H7 (cell line): ENCODE results near the gene SEPHS2. TPM values are rescaled to one million over a fixed set of nuclear protein-coding genes. Genes with fewer than 3 reads are reported as not detected.
"Not testable (repeated sequence)": the region's sequence is repeated elsewhere in the genome, so short reads cannot be mapped to it uniquely, and the experiment has no call there.

Experiments
- DNase-seq: peaks from one replicate; pipeline ENCODE4 v3.0.0; 2012
- H3K27me3 ChIP-seq: 2 replicates; pipeline ENCODE4 v1.6.0; 2011; ENCODE audit warnings: mild to moderate bottlenecking, low read length; ENCODE audit not compliant: control insufficient read depth, insufficient read depth
- H3K36me3 ChIP-seq: replicated peaks from 2 replicates; pipeline ENCODE4 v1.5.1; 2011; ENCODE audit warnings: low read length; ENCODE audit not compliant: control insufficient read depth, insufficient read depth
- H3K4me3 ChIP-seq: 2 replicates; pipeline ENCODE4 v1.5.1; 2011; ENCODE audit warnings: low read depth, mild to moderate bottlenecking, control low read depth, low read length, moderate library complexity; ENCODE audit not compliant: insufficient read depth
- total RNA-seq: library from RNA; depleted of rRNA; stranded (reverse); fragments of >200 nt; shearing (Covaris generic); gene quantifications from 2 replicates; pipeline ENCODE4 v1.2.3, GENCODE V29; 2014; rRNA removed

The SEPHS2 gene, protein sequence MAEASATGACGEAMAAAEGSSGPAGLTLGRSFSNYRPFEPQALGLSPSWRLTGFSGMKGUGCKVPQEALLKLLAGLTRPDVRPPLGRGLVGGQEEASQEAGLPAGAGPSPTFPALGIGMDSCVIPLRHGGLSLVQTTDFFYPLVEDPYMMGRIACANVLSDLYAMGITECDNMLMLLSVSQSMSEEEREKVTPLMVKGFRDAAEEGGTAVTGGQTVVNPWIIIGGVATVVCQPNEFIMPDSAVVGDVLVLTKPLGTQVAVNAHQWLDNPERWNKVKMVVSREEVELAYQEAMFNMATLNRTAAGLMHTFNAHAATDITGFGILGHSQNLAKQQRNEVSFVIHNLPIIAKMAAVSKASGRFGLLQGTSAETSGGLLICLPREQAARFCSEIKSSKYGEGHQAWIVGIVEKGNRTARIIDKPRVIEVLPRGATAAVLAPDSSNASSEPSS
- total RNA-seq, result 8.2 and 9.8 TPM in 2 replicates

DNA sequence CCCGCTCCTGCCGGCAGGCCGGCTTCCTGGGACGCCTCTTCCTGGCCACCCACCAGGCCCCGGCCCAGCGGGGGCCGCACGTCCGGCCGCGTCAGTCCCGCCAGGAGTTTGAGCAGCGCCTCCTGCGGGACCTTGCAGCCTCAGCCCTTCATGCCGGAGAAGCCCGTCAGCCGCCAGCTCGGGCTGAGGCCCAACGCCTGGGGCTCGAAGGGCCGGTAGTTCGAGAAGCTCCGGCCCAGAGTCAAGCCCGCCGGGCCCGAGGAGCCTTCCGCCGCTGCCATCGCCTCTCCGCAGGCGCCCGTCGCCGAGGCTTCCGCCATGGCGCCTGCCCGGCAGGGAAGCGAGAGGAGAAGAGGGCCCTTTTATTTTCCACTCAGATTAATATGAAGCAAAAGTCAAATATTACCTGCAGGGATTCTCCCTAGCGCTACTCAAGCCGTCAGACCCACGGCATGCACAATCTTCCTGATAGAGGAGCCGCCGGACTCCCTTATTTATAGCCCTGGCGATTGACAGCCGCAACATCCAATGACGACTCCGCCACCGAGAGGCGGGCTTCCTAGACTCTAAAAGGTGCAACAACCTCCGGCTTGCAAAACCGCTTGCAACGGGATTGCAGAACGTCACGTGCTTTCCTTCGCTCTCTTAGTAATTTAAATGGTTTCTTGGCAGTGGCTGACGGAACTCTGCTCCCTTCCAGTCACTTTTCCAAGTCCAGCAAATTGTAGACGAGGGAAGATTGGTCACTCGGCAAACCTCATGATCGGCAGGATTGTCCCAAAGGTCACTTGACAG, at the start of gene SEPHS2:
TSS of gene SEPHS2 (minus strand) at position 467 of the 795 bp plus-strand sequence. CDS start at position 320, 147 bp downstream.
- peak; percentile 95 for DNase-seq
- no peaks in the 10 kb centered on the region for H3K36me3 ChIP-seq
- no peaks in the 10 kb centered on the region for H3K27me3 ChIP-seq
- H3K4me3 ChIP-seq, result peak within 1 kb of the TSS; percentile 77

DNA sequence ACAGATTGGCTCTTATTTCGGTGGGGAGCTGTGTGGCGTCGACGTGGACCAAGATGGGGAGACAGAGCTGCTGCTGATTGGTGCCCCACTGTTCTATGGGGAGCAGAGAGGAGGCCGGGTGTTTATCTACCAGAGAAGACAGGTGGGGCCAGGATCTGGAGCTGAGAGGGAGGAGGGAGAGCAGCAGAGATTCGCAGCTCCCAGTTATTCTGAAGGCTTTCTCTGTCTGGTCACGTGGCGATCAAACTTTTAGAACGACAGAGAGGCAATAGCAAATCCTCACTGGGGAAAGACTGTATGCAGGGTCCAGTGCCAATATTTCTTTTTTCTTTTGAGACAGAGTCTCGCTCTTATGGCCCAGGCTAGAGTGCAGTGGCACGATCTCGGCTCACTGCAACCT, 49.0 kb upstream of the SEPHS2 start:
- no peak for DNase-seq
- no peak overlapping the region for H3K4me3 ChIP-seq

DNA sequence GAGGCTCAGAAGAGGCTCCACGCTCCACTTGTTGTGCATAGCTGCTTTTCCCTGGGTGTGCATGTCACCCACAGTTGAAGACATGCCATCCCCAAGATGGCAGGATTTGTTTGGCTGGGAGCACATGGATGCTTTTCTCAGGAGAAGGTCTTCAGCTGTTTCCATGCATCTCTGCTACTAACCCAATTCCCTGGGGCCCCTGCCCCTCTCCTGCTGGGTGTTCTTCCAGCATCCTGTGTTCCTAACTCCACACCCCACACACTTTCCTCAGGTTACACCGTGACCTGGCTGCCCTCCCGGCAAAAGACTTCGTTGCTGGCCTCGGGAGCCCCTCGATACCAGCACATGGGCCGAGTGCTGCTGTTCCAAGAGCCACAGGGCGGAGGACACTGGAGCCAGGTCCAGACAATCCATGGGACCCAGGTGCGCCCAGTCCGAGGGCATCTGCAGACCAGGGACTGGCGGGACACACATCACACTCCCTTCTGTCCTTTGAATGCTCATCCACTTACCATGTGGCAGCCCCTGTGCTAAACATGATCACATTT, 48.3 kb upstream of the SEPHS2 start:
- no peak overlapping the region for H3K4me3 ChIP-seq
- H3K36me3 ChIP-seq, result no peaks in the 10 kb centered on the region
- no peaks in the 10 kb centered on the region for H3K27me3 ChIP-seq
- peak; percentile 29 for DNase-seq

More for the DNA sequence above, 49.0 kb upstream of the SEPHS2 start:
- H3K27me3 ChIP-seq, result no peaks in the 10 kb centered on the region
- H3K36me3 ChIP-seq, result no peaks in the 10 kb centered on the region

DNA sequence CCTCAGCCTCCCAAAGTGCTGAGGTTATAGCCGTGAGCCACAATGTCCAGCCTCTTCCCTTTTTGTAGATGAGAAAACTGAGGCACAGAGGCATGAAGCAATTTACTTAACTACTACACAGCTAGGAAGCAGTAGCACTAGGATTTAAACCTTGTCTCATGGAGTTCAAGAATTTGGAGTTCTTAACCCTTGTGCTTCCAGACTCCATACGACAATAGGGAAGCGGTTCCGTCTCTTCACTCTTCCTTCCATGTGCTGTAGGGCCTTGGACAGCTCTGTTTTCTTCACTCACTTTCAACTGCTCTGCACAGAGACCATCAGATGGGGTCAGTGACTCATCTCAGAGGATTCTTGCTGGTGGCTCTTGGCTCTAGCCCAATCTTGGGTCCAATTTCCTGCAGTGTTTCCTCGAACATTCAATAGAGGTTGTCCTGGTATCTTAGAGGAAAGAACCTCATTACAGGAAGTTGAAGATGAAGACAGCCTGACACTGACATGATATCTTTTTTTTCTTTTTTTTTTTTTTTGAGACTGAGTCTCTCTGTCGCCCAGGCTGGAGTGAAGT, 46.2 kb upstream of the SEPHS2 start:
- no peak for DNase-seq
- H3K4me3 ChIP-seq, result no peak overlapping the region
- H3K27me3 ChIP-seq, result no peaks in the 10 kb centered on the region
- H3K36me3 ChIP-seq, result no peaks in the 10 kb centered on the region

DNA sequence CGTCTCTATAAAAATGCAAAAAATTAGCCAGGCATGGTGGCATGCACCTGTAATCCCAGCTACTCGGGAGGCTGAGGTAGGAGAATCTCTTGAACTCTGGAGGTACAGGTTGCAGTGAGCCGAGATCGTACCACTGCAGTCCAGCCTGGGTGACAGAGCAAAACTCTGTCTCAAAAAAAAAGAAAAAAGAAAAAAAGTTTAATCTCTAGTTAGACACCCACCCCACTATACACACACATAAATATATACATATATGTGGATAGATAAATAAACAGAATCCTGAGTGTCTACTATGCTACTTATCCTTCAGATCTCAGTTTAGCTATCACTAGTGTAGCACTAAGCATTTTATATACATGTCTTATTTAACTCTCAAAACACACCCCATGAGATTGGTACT, 45.6 kb upstream of the SEPHS2 start:
- DNase-seq, result no peak
- Histone ChIP-seq H3K4me3 (no peak overlapping the region), H3K36me3 (no peaks in the 10 kb centered on the region), H3K27me3 (no peaks in the 10 kb centered on the region)

DNA sequence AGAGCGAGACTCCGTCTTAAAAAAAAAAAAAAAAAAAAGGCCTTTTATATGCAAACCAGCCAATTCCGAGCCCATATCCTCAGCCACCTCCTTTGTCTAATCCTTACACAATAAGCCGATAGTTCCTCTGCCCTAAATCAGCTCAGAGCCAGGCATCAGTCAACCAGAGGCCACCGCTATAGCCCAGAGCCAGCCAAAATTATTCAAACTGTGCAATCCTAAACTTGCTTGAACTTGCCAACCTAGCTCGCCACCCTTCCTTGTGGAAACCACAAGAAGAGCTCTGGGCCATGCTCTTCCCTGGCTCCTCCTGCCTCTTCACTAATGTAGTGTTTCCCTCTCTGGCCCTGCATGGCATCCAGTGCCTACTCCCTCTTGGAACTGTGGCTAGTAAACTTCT, 44.5 kb upstream of the SEPHS2 start:
- Histone ChIP-seq H3K36me3 (no peaks in the 10 kb centered on the region), H3K4me3 (no peak overlapping the region), H3K27me3 (no peaks in the 10 kb centered on the region)
- no peak for DNase-seq

DNA sequence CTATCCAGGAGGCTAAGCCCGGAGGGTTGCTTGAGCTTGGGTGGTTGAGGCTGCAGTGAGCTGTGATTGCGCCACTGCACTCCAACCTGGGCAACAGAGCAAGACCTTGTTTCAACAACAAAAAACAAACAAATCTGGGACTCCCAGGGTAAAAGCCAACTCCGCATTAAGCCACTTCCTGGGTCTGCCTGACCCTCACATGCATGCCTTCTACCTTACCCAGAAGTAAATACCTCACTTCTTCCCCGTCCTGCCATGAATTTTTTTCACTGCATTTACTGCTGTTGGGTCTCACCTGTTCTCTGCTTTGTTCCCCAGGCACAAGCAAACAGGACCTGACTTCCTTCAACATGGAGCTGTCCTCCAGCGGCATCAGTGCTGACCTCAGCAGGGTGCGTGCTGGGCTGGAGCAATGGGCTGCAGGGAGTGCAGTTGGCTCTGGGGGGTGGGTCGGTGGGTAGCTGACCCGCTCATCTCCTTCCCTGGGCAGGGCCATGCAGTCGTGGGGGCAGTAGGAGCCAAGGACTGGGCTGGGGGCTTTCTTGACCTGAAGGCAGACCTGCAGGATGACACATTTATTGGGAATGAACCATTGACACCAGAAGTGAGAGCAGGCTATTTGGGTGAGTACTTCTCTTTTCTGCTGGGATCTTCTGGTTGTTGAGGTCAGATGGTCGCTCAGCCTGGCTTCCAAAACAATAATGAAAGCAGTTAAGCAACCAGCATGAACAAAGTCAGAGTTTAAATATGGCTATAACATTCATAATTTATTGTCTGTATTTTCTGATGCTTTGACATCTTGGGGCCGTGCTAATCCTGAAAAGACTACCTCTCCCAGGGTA, 43.3 kb upstream of the SEPHS2 start:
- DNase-seq, result peak; percentile 69
- no peaks in the 10 kb centered on the region for H3K36me3 ChIP-seq
- H3K27me3 ChIP-seq, result no peaks in the 10 kb centered on the region
- H3K4me3 ChIP-seq, result no peak overlapping the region

DNA sequence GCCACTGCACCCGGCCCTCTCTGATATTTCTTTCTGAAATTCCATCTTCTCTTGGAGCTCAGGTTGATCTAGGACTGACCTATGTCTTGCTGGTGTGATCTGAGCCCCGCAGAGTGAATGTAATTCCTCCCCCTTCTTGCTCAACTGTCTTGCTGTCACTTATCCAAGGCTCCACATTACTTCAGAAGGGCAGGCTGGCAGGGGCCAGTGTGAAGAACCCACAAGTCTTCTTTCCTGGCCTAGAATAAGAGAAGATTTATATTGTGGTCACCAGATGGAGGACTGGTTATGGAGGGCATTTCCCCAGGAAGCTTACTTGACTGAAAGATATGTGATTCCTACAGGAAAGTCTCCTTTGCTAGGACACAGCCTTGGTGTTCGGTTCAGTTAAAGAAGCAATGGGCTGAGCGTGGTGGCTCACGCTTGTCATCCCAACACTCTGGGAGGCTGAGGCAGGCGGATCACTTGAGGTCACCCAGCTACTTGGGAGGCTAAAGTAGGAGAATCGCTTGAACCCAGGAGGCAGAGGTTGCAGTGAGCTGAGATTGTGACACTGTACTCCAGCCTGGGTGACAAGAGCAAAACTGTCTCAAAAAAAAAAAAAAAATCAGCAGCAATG, 40.3 kb upstream of the SEPHS2 start:
- H3K4me3 ChIP-seq, result no peak overlapping the region
- H3K27me3 ChIP-seq, result no peaks in the 10 kb centered on the region
- no peaks in the 10 kb centered on the region for H3K36me3 ChIP-seq
- DNase-seq, result no peak

DNA sequence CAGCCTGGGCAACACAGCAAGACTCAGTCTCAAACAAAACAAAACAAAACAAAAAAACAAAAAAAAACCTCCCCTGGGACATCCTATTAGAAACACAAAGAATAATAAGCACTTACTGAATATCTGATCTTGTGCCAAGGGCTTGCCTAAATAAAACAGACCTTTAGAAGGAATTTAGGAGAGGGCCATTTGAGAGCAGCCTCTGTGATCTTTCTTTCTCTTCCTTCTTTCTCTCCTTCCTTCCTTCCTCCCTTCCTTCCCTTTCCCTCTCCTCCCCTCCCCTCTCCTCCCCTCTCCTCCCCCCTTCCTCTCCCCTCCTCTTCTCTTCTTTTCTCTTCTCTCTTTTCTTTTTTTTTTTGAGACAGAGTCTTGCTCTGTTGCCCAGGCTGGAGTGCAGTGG, 39.2 kb upstream of the SEPHS2 start:
- no peak for DNase-seq
- no peaks in the 10 kb centered on the region for H3K27me3 ChIP-seq
- H3K4me3 ChIP-seq, result no peak overlapping the region
- H3K36me3 ChIP-seq, result no peaks in the 10 kb centered on the region

DNA sequence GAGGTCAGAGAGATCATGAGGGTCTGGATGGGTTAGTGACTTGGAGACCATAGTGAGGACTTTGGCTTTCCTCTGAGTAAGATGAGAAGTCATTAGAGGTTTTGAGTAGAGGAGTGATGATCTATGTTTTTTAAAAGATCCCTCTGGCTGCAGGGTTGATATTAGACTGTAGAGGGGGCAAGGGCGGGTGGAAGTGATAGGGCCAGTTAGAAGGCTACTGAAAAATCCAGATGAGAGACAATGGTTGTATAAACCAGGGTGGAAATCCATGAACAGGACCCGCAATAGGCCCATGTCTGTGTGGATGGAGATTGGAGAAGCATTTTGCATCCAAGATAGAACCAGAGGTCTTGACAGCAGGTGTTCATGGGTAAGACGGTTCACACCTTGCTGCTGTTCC, 36.7 kb upstream of the SEPHS2 start:
- H3K27me3 ChIP-seq, result no peaks in the 10 kb centered on the region
- no peak overlapping the region for H3K4me3 ChIP-seq
- no peaks in the 10 kb centered on the region for H3K36me3 ChIP-seq
- peak; percentile 51 for DNase-seq

DNA sequence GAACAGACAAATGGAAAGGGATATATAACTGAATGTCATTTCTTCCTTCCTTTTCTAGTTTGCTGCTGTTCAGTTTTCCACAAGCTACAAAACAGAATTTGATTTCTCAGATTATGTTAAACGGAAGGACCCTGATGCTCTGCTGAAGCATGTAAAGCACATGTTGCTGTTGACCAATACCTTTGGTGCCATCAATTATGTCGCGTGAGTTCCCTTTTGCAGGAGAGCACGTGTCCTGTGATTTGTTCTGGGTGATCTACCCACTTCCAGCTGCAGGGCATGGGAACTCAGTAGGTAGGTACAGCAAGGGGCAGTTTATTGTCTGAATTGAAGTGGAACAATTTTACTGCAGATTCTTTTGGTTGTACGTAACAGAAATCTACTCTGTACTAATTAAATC, 35.7 kb upstream of the SEPHS2 start:
- Histone ChIP-seq H3K4me3 (no peak overlapping the region), H3K36me3 (no peaks in the 10 kb centered on the region), H3K27me3 (no peaks in the 10 kb centered on the region)
- peak; percentile 12 for DNase-seq

DNA sequence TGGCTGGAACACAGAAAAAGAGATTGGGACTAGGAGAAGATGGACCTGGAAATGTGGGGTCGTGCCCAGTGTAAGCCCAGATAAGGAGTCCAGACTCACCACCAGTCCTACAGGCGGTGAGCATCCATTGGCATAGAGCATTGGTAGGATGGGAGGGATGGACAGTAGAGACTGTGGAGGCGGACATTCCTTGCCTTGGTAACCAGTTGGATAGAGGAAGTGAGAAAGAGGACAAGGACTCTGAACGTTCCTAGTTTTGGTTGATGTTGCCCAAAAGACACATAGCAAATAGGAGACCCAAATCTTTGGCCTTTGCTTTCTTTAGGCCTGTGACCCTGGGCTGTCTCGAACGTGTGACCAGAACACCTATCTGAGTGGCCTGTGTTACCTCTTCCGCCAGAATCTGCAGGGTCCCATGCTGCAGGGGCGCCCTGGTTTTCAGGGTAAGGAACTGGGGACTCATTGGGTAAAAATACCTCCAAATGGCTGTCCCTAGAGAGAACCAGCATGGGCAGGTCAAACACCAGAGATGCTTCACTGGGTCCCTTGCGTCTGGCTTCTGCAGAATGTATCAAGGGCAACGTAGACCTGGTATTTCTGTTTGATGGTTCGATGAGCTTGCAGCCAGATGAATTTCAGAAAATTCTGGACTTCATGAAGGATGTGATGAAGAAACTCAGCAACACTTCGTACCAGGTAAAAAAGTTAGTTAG, 33.2 kb upstream of the SEPHS2 start:
- H3K27me3 ChIP-seq, result no peaks in the 10 kb centered on the region
- DNase-seq, result peak; percentile 14
- H3K36me3 ChIP-seq, result no peaks in the 10 kb centered on the region
- no peak overlapping the region for H3K4me3 ChIP-seq

DNA sequence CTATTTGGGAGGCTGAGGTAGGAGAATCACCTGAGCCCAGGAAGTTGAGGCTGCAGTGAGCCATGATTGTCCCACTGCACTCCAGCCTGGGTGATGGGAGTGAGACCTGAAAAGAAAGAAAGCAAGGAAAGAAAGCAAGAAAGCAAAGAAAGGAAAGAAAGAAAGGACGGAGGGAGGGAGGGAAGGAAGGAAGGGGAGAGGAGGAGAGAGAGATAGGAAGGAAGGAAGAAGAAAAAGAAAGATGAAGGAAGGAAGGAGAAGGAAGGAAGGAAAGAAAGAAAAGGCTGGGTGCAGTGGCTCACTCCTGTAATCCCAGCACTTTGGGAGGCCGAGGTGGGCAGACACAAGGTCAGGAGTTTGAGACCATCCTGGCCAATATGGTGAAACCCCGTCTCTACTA, 32.1 kb upstream of the SEPHS2 start:
- not testable (repeated sequence) for H3K27me3 ChIP-seq, H3K4me3 ChIP-seq, H3K36me3 ChIP-seq, DNase-seq
